SK-N-SH (cell line): ENCODE results near the gene ELP4. TPM values are rescaled to one million over a fixed set of nuclear protein-coding genes. Genes with fewer than 3 reads are reported as not detected.
"Not testable (repeated sequence)": the region's sequence is repeated elsewhere in the genome, so short reads cannot be mapped to it uniquely, and the experiment has no call there.

Source experiments
- CTCF ChIA-PET: fragments of 300-600, 350-600 bp; formaldehyde crosslinking; extraction: SDS; loops from one replicate; lab custom pipeline; 2021; lab: Yijun Ruan, JAX
- POLR2A ChIA-PET: fragments of 350-600 bp; sonication (Branson Sonifier 250); formaldehyde crosslinking; extraction: SDS; loops from one replicate; lab custom pipeline; 2020; ENCODE audit warnings: antibody characterized with exemption, inconsistent platforms; lab: Yijun Ruan, JAX
- DNase-seq: peaks from one replicate; pipeline ENCODE4 v3.0.0; 2012
- H2AFZ ChIP-seq: fragments of 200-600 bp; sonication (generic); 2 replicates; pipeline ENCODE4 v1.8.1; 2016; ENCODE audit warnings: antibody characterized with exemption, mild to moderate bottlenecking, low read depth
- H3F3A ChIP-seq: fragments of 200-600 bp; sonication (generic); replicated peaks from 2 replicates; pipeline ENCODE3; 2016; ENCODE audit warnings: antibody characterized with exemption, mild to moderate bottlenecking; ENCODE audit not compliant: insufficient read depth
- H3K27ac ChIP-seq, 2 experiments: fragments of 200-500 bp in 1 of 2; fragments of 200-600 bp in 1 of 2; sonication (Bioruptor generic) in 1 of 2; sonication (generic), shearing (Covaris generic) in 1 of 2; 2 replicates each; pipeline versions ENCODE4 v1.5.1 to v1.6.1; 2014 to 2016; ENCODE audit warnings: low read depth in 2 of 2, inconsistent platforms in 1 of 2, low read length in 1 of 2, mild to moderate bottlenecking in 1 of 2, mixed read lengths in 1 of 2
- H3K27me3 ChIP-seq: fragments of 200-600 bp; sonication (generic), shearing (Covaris generic); 2 replicates; pipeline ENCODE4 v1.6.1; 2016; ENCODE audit warnings: mixed run types; ENCODE audit not compliant: insufficient read depth
- H3K36me3 ChIP-seq, 2 experiments: fragments of 200-500 bp in 1 of 2; fragments of 200-600 bp in 1 of 2; sonication (Bioruptor generic) in 1 of 2; sonication (generic) in 1 of 2; replicated peaks in 1 of 2; 2 replicates each; pipeline versions ENCODE3 to v1.5.1; 2014 to 2016; ENCODE audit warnings: low read length in 1 of 2, mild to moderate bottlenecking in 1 of 2; ENCODE audit not compliant: insufficient read depth in 2 of 2, control insufficient read depth in 1 of 2
- H3K4me1 ChIP-seq, 2 experiments: fragments of 200-500 bp in 1 of 2; fragments of 200-600 bp in 1 of 2; sonication (Bioruptor generic) in 1 of 2; sonication (generic), shearing (Covaris generic) in 1 of 2; 2 replicates each; pipeline versions ENCODE4 v1.5.1 to v1.6.1; 2014 to 2016; ENCODE audit warnings: low read depth in 1 of 2, low read length in 1 of 2, mixed run types in 1 of 2; ENCODE audit not compliant: insufficient read depth in 2 of 2, control insufficient read depth in 1 of 2
- H3K4me2 ChIP-seq: fragments of 200-600 bp; sonication (generic), shearing (Covaris generic); 2 replicates; pipeline ENCODE4 v1.6.1; 2017; ENCODE audit warnings: mixed run types
- H3K4me3 ChIP-seq, 2 experiments: fragments of 200-500 bp in 1 of 2; fragments of 200-600 bp in 1 of 2; sonication (Bioruptor generic) in 1 of 2; sonication (generic), shearing (Covaris generic) in 1 of 2; 2 replicates each; pipeline versions ENCODE4 v1.5.1 to v1.8.1; 2014 to 2016; ENCODE audit warnings: low read depth in 2 of 2, inconsistent platforms in 1 of 2, low read length in 1 of 2, mild to moderate bottlenecking in 1 of 2, mixed read lengths in 1 of 2, moderate library complexity in 1 of 2
- H3K79me2 ChIP-seq: fragments of 200-600 bp; sonication (generic); 2 replicates; pipeline ENCODE4 v1.8.1; 2017; ENCODE audit warnings: mild to moderate bottlenecking; ENCODE audit not compliant: insufficient read depth
- H3K9ac ChIP-seq: fragments of 200-600 bp; sonication (generic); 2 replicates; pipeline ENCODE4 v1.6.1; 2017; ENCODE audit warnings: mixed run types
- H3K9me2 ChIP-seq: fragments of 200-600 bp; sonication (generic); 2 replicates; pipeline ENCODE4 v1.6.1; 2017; ENCODE audit warnings: mixed run types
- H3K9me3 ChIP-seq: fragments of 200-600 bp; sonication (generic); 2 replicates; pipeline ENCODE4 v1.6.1; 2017; ENCODE audit warnings: mixed run types, mild to moderate bottlenecking, moderate library complexity
- H4K20me1 ChIP-seq: fragments of 200-600 bp; sonication (generic); 2 replicates; pipeline ENCODE4 v1.6.1; 2017; ENCODE audit warnings: mild to moderate bottlenecking, mixed run types; ENCODE audit not compliant: insufficient read depth
- ELF1 ChIP-seq: IDR thresholded peaks from 2 replicates; pipeline ENCODE4 v1.4.0; 2012
- FOSL2 ChIP-seq: IDR thresholded peaks from 2 replicates; pipeline ENCODE4 v1.4.0; 2012; ENCODE audit warnings: low read depth, mild to moderate bottlenecking, moderate library complexity, borderline replicate concordance
- GABPA ChIP-seq: IDR thresholded peaks from 2 replicates; pipeline ENCODE4 v1.4.0; 2012; ENCODE audit warnings: low read depth, mild to moderate bottlenecking
- MEF2A ChIP-seq: IDR thresholded peaks from 2 replicates; pipeline ENCODE4 v1.4.0; 2012; ENCODE audit warnings: low read depth, borderline replicate concordance
- NFIC ChIP-seq: IDR thresholded peaks from 2 replicates; pipeline ENCODE4 v1.4.0; 2012; ENCODE audit warnings: borderline replicate concordance
- NRF1 ChIP-seq: IDR thresholded peaks from 2 replicates; pipeline ENCODE4 v1.6.1; 2012; ENCODE audit warnings: low read depth, mild to moderate bottlenecking, low read length
- RXRA ChIP-seq: IDR thresholded peaks from 2 replicates; pipeline ENCODE4 v1.4.0; 2012; ENCODE audit warnings: low read depth, mild to moderate bottlenecking, borderline replicate concordance
- SMC3 ChIP-seq: IDR thresholded peaks from 2 replicates; pipeline ENCODE4 v1.6.1; 2012; ENCODE audit warnings: low read depth, low read length, improper control_type of control experiment
- YY1 ChIP-seq: IDR thresholded peaks from 2 replicates; pipeline ENCODE4 v1.4.0; 2012; ENCODE audit warnings: low read depth, mild to moderate bottlenecking
- WGBS: methylation state at CpG from one replicate; pipeline ENCODE4 v1.1.6; 2017; ENCODE audit warnings: low lambda C conversion rate; 5-methylcytosine and 5-hydroxymethylcytosine counted together
- polyA plus RNA-seq, 3 experiments: library from polyadenylated mRNA; depleted of rRNA; stranded (reverse); fragments of >200 nt; gene quantifications; 2 replicates each; pipeline ENCODE4 v1.2.3, GENCODE V29; 2012
- TF ChIP-seq, protein P1 (sequence below): IDR thresholded peaks from 2 replicates; pipeline ENCODE4 v1.4.0; 2012; ENCODE audit warnings: low read depth
- TF ChIP-seq, protein P2 (sequence below): IDR thresholded peaks from 2 replicates; pipeline ENCODE4 v1.4.0; 2012; ENCODE audit warnings: low read depth, borderline replicate concordance

Gene ELP4
- polyA plus RNA-seq, 1 of the 3 experiments (the other 2 are of a cell fraction) = 7.0 TPM

DNA sequence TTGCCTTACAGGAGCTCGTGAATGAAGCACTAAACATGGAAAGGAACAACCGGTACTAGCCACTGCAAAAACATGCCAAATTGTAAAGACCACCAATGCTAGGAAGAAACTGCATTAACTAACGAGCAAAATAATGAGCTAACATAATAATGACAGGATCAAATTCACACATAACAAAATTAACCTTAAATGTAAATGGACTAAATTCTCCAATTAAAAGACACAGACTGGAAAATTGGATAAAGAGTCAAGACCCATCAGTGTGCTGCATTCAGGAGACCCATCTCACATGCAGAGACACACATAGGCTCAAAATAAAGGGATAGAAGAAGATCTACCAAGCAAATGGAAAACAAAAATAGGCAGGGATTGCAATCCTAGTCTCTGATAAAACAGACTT lies 66.2 kb downstream of the ELP4 start:
- CTCF ChIA-PET, H3K9me2 ChIP-seq, H3K4me2 ChIP-seq, H3F3A ChIP-seq, H3K4me3 ChIP-seq, H2AFZ ChIP-seq, POLR2A ChIA-PET, H3K27me3 ChIP-seq, H3K9me3 ChIP-seq, H3K79me2 ChIP-seq, H3K4me1 ChIP-seq, H3K36me3 ChIP-seq, DNase-seq, H4K20me1 ChIP-seq, H3K9ac ChIP-seq, H3K27ac ChIP-seq: not testable (repeated sequence)
- WGBS = 69% methylated on average over 3 of the region's 3 CpGs

DNA sequence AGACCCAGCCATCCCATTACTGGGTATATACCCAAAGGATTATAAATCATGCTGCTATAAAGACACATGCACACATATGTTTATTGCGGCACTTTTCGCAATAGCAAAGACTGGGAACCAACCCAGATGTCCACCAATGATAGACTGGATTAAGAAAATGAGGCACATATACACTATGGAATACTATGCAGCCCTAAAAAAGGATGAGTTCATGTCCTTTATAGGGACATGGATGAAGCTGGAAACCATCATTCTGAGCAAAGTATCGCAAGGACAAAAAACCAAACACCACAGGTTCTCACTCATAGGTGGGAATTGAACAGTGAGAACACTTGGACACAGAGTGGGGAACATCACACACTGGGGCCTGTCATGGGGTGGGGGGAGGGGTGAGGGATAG lies 69.8 kb downstream of the ELP4 start:
- H3K27me3 ChIP-seq, H4K20me1 ChIP-seq, H3K4me3 ChIP-seq, H3K4me1 ChIP-seq, H3K36me3 ChIP-seq, H3F3A ChIP-seq, H3K9ac ChIP-seq, POLR2A ChIA-PET, DNase-seq, H2AFZ ChIP-seq, H3K4me2 ChIP-seq, CTCF ChIA-PET, H3K9me2 ChIP-seq, H3K27ac ChIP-seq, H3K9me3 ChIP-seq, H3K79me2 ChIP-seq: not testable (repeated sequence)
- WGBS = 98% methylated on average over 3 of the region's 3 CpGs

DNA sequence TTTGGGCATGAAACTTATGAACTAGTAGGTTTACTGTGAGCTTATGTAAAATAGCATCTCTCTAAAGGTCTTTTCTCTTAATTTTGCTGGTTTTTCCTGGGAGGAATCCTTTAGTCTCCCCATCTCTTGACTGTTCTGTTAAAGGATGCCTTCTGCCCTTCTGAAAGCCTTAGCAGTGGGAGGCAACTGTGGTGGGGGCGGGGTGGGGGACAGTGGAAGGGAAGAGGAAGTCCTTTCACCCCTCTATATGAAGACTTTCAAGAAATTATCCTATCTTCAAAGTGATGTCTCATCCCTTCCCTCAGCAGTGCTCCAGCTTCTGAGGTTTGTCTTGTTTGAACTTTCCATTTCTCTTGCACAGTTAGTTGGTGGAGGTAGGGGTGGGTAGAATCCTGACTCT lies 73.1 kb downstream of the ELP4 start:
- H3K4me1 ChIP-seq = no peaks in the 10 kb centered on the region
- no peak overlapping the region for H3K4me3 ChIP-seq
- no peak overlapping the region for H3K4me2 ChIP-seq
- CTCF ChIA-PET = no interaction called here
- WGBS = 58% methylated on average over 1 of the region's 1 CpG
- DNase-seq = no peak
- H3K9me2 ChIP-seq = no peaks in the 10 kb centered on the region
- H3K9ac ChIP-seq = no peak overlapping the region
- H3K36me3 ChIP-seq = no peaks in the 10 kb centered on the region
- POLR2A ChIA-PET = no interaction called here
- no peak overlapping the region for H2AFZ ChIP-seq
- H3K27me3 ChIP-seq = no peaks in the 10 kb centered on the region
- TF ChIP-seq, protein P1, sequence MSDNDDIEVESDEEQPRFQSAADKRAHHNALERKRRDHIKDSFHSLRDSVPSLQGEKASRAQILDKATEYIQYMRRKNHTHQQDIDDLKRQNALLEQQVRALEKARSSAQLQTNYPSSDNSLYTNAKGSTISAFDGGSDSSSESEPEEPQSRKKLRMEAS = no peak
- TF ChIP-seq NRF1 (no peak), ELF1 (no peak), MEF2A (no peak), GABPA (no peak), RXRA (no peak), SMC3 (no peak), FOSL2 (no peak), NFIC (no peak), YY1 (no peak)
- TF ChIP-seq, protein P2, sequence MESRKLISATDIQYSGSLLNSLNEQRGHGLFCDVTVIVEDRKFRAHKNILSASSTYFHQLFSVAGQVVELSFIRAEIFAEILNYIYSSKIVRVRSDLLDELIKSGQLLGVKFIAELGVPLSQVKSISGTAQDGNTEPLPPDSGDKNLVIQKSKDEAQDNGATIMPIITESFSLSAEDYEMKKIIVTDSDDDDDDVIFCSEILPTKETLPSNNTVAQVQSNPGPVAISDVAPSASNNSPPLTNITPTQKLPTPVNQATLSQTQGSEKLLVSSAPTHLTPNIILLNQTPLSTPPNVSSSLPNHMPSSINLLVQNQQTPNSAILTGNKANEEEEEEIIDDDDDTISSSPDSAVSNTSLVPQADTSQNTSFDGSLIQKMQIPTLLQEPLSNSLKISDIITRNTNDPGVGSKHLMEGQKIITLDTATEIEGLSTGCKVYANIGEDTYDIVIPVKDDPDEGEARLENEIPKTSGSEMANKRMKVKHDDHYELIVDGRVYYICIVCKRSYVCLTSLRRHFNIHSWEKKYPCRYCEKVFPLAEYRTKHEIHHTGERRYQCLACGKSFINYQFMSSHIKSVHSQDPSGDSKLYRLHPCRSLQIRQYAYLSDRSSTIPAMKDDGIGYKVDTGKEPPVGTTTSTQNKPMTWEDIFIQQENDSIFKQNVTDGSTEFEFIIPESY = no peak
- TF ChIP-seq, all 33 proteins: peak for 0
- Histone ChIP-seq H3F3A (no peaks in the 10 kb centered on the region), H3K79me2 (no peaks in the 10 kb centered on the region), H3K9me3 (no peaks in the 10 kb centered on the region), H4K20me1 (no peaks in the 10 kb centered on the region), H3K27ac (no peak overlapping the region)
